ENCODE results near the gene EXOC3L4.
A peak's percentile ranks its signal among the peaks of the same experiment; 100 is the strongest.

Gene EXOC3L4

GRCh38 chr14:103140316-103141109 lies 46.0 kb downstream of the EXOC3L4 start (continued):
- TF ChIP-seq ZNF311 (tag by site-specific recombination; IDR thresholded peaks at IDR 0.05; ENCODE audit: borderline replicate concordance) (no peak), YY2 (tag by site-specific recombination; IDR thresholded peaks at IDR 0.05) (0 out of 2 replicates have a peak, but pooled peaks have one; percentile 12), ZNF660 (tag by site-specific recombination; IDR thresholded peaks at IDR 0.05) (peak; percentile 75), ZNF423 (tag by site-specific recombination; IDR thresholded peaks at IDR 0.05) (0 out of 2 replicates have a peak, but pooled peaks have one; percentile 6), WT1 (tag by site-specific recombination; IDR thresholded peaks at IDR 0.05) (0 out of 2 replicates have a peak, but pooled peaks have one; percentile 33), GLIS2 (tag by site-specific recombination; IDR thresholded peaks at IDR 0.05) (no peak), SP7 (tag by site-specific recombination; IDR thresholded peaks at IDR 0.05) (peak; percentile 74; the same call in 1 of the 2 replicates)

DNA sequence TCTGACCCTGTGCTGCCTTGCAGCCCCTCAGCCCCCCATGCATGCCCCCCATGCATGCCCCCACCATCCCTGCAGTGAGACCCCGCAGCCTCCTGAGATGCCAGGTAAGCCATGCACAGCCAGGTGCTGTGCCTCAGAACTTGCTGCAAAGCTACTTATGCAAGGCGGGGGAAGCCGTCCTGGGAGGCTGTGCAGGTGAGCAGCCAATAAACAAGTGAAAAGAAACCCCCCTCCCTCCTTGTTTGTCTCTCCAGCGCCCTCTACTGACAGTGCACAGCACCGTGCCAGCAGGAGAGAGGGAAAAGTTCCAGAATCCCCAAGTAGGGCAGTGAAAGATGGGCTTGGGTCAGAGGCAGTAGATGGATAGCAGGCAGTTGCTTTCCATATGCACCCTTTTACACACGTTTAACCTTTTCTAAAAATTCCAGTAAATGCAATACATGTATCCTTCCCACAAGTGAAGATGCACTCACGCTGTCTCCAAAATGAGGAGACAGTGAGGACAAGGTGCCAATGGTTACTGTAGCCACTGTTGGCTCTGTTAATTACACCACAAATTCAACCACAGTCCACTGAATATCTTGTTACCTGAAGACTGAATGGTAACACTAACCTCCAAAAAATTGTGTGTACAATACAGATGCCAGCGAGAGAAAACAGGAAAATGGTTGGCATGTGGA lies 46.7 kb downstream of the EXOC3L4 start:
- Histone ChIP-seq H3K9me3 (ENCODE audit: control insufficient read depth, insufficient read depth, low read depth, low read length) (no peaks in the 10 kb centered on the region), H3K4me3 (ENCODE audit: low read depth, low read length) (no peak overlapping the region), H3K4me1 (ENCODE audit: control insufficient read depth, insufficient read depth, low read length) (no peaks in the 10 kb centered on the region), H3K36me3 (ENCODE audit: control insufficient read depth in 2 of 2, insufficient read depth in 1 of 2, low read length in 2 of 2) (no peaks in the 10 kb centered on the region), H3K27ac (ENCODE audit: extremely low read depth, low read depth, low read length) (no peak overlapping the region)
- ChIA-PET CTCF (interaction anchor here (0.6 to 5.1 kb wide), 18 partner anchors 9 to 159 kb away, joined by 3 to 80 read pairs (median 4); no protein-coding TSS in a partner anchor), POLR2A (no interaction called here)
- peak; percentile 71 for TF ChIP-seq ZNF654 (tag by site-specific recombination; IDR thresholded peaks at IDR 0.05; ENCODE audit: low read depth)
- TF ChIP-seq ZNF658 (tag by site-specific recombination; IDR thresholded peaks at IDR 0.05): no peak
- no peak for TF ChIP-seq ZNF214 (tag by site-specific recombination; IDR thresholded peaks at IDR 0.05; ENCODE audit: borderline replicate concordance)
- no peak for TF ChIP-seq ZNF561 (tag by site-specific recombination; IDR thresholded peaks at IDR 0.05; ENCODE audit: borderline replicate concordance)
- TF ChIP-seq, protein P1, sequence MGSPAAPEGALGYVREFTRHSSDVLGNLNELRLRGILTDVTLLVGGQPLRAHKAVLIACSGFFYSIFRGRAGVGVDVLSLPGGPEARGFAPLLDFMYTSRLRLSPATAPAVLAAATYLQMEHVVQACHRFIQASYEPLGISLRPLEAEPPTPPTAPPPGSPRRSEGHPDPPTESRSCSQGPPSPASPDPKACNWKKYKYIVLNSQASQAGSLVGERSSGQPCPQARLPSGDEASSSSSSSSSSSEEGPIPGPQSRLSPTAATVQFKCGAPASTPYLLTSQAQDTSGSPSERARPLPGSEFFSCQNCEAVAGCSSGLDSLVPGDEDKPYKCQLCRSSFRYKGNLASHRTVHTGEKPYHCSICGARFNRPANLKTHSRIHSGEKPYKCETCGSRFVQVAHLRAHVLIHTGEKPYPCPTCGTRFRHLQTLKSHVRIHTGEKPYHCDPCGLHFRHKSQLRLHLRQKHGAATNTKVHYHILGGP (tag by site-specific recombination; IDR thresholded peaks at IDR 0.05): no peak
- TF ChIP-seq ZNF707 (tag by site-specific recombination; IDR thresholded peaks at IDR 0.05): no peak
- TF ChIP-seq ZNF19 (tag by site-specific recombination; IDR thresholded peaks at IDR 0.05; ENCODE audit: low read depth): no peak
- TF ChIP-seq, protein P2, sequence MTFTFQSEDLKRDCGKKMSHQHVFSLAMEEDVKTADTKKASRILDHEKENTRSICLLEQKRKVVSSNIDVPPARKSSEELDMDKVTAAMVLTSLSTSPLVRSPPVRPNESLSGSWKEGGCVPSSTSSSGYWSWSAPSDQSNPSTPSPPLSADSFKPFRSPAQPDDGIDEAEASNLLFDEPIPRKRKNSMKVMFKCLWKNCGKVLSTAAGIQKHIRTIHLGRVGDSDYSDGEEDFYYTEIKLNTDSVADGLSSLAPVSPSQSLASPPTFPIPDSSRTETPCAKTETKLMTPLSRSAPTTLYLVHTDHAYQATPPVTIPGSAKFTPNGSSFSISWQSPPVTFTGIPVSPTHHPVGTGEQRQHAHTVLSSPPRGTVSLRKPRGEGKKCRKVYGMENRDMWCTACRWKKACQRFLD (tag by site-specific recombination; IDR thresholded peaks at IDR 0.05): no peak
- no peak for TF ChIP-seq ZNF660 (tag by site-specific recombination; IDR thresholded peaks at IDR 0.05)
- no peak for TF ChIP-seq ZNF423 (tag by site-specific recombination; IDR thresholded peaks at IDR 0.05)
- TF ChIP-seq ZNF521 (tag by site-specific recombination; IDR thresholded peaks at IDR 0.05): no peak
- no peak for TF ChIP-seq ZNF146 (tag by site-specific recombination; IDR thresholded peaks at IDR 0.05)
- TF ChIP-seq ZFP41 (tag by site-specific recombination; IDR thresholded peaks at IDR 0.05; ENCODE audit: borderline replicate concordance): no peak
- TF ChIP-seq, protein P3, sequence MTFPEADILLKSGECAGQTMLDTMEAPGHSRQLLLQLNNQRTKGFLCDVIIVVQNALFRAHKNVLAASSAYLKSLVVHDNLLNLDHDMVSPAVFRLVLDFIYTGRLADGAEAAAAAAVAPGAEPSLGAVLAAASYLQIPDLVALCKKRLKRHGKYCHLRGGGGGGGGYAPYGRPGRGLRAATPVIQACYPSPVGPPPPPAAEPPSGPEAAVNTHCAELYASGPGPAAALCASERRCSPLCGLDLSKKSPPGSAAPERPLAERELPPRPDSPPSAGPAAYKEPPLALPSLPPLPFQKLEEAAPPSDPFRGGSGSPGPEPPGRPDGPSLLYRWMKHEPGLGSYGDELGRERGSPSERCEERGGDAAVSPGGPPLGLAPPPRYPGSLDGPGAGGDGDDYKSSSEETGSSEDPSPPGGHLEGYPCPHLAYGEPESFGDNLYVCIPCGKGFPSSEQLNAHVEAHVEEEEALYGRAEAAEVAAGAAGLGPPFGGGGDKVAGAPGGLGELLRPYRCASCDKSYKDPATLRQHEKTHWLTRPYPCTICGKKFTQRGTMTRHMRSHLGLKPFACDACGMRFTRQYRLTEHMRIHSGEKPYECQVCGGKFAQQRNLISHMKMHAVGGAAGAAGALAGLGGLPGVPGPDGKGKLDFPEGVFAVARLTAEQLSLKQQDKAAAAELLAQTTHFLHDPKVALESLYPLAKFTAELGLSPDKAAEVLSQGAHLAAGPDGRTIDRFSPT (tag by site-specific recombination; IDR thresholded peaks at IDR 0.05): no peak
- TF ChIP-seq ZNF544 (tag by site-specific recombination; IDR thresholded peaks at IDR 0.05): no peak
- TF ChIP-seq ZNF394 (tag by site-specific recombination; IDR thresholded peaks at IDR 0.05; ENCODE audit: borderline replicate concordance): no peak
- no peak for TF ChIP-seq ZNF274 (IDR thresholded peaks at IDR 0.05; ENCODE audit: low read length)
- no peak for TF ChIP-seq ZNF274 (tag by site-specific recombination; IDR thresholded peaks at IDR 0.05; ENCODE audit: borderline replicate concordance)
- TF ChIP-seq ZNF211 (tag by site-specific recombination; IDR thresholded peaks at IDR 0.05; ENCODE audit: low read depth): no peak
- TF ChIP-seq ZNF514 (tag by site-specific recombination; IDR thresholded peaks at IDR 0.05): no peak
- no peak for TF ChIP-seq ZBTB8A (tag by site-specific recombination; IDR thresholded peaks at IDR 0.05)
- TF ChIP-seq GLI4 (tag by site-specific recombination; IDR thresholded peaks at IDR 0.05): no peak
- peak; percentile 66 for TF ChIP-seq GLIS1 (tag by site-specific recombination; IDR thresholded peaks at IDR 0.05)
- no peak for TF ChIP-seq ZFP3 (tag by site-specific recombination; IDR thresholded peaks at IDR 0.05; ENCODE audit: low read depth)
- no peak for TF ChIP-seq ZNF366 (tag by site-specific recombination; conservative IDR thresholded peaks at IDR 0.05)
- TF ChIP-seq ZNF18 (tag by site-specific recombination; IDR thresholded peaks at IDR 0.05): no peak
